ENCODE data around the gene DSTYK. TPM values are rescaled to one million over a fixed set of nuclear protein-coding genes. Genes with fewer than 3 reads are reported as not detected.

Gene DSTYK
- total RNA-seq, 1 experiment from 2014 or later, result 8.4 TPM

GRCh38 chr1:205147191-205147835 lies 64.2 kb downstream of the DSTYK start:
- H3K9me3 ChIP-seq (ENCODE audit: low read length), result no peaks in the 10 kb centered on the region
- intact Hi-C loops (cut with micrococcal nuclease), result loop anchor here (10.0 kb wide), 1 partner anchor 153 kb away; no protein-coding TSS in a partner anchor
- no peak overlapping the region for H3K9ac ChIP-seq (ENCODE audit: low read length)
- no TSS peak for BruUV-seq (replicated peaks)
- TF ChIP-seq EZH2phosphoT487 (IDR thresholded peaks at IDR 0.05; ENCODE audit: borderline replicate concordance, low read length) (no peak), CTCF (conservative IDR thresholded peaks at IDR 0.05; ENCODE audit: low read depth, low read length) (no peak), EZH2 (IDR thresholded peaks at IDR 0.05; ENCODE audit: low read length, unreplicated experiment) (no peak)
- peaks cover 28% of the 10 kb centered on the region for H3K4me1 ChIP-seq (ENCODE audit: insufficient read depth, low read length)
- CTCF ChIA-PET, result interaction anchor here (0.7 kb wide), 1 partner anchor 28 kb away, joined by 6 read pairs; no protein-coding TSS in a partner anchor
- H3K9me2 ChIP-seq (replicated peaks; ENCODE audit: low read length), result no peaks in the 10 kb centered on the region
- H3K36me3 ChIP-seq (ENCODE audit: low read depth, low read length), result peaks cover 12% of the 10 kb centered on the region
- H2AFZ ChIP-seq (ENCODE audit: low read length), result no peak overlapping the region
- H3K4me3 ChIP-seq (ENCODE audit: low read length), result no peak overlapping the region
- no peak overlapping the region for H3K27ac ChIP-seq (ENCODE audit: low read length)
- H3F3A ChIP-seq (ENCODE audit: low read length, unreplicated experiment), result no peaks in the 10 kb centered on the region
- H3K79me2 ChIP-seq (ENCODE audit: low read length), result no peaks in the 10 kb centered on the region
- no peaks in the 10 kb centered on the region for H3K27me3 ChIP-seq (ENCODE audit: low read length)
- H4K20me1 ChIP-seq (ENCODE audit: low read length), result no peaks in the 10 kb centered on the region
- ATAC-seq (no peak), DNase-seq (peak; percentile 21)
- H3K4me2 ChIP-seq (ENCODE audit: low read length), result no peak overlapping the region
- POLR2A ChIA-PET (ENCODE audit: unreplicated experiment), result no interaction called here

GRCh38 chr1:205144751-205145150 lies 66.8 kb downstream of the DSTYK start:
- H3K36me3 ChIP-seq (ENCODE audit: low read depth, low read length), result peaks cover 12% of the 10 kb centered on the region
- ATAC-seq (no peak), DNase-seq (peak; percentile 19)
- H3K4me2 ChIP-seq (ENCODE audit: low read length), result no peak overlapping the region
- H4K20me1 ChIP-seq (ENCODE audit: low read length), result no peaks in the 10 kb centered on the region
- H3K27me3 ChIP-seq (ENCODE audit: low read length), result no peaks in the 10 kb centered on the region
- intact Hi-C loops (cut with micrococcal nuclease), result loop anchor here (5.0 to 10.0 kb wide), 2 partner anchors 113 to 150 kb away; no protein-coding TSS in a partner anchor
- peaks cover 10% of the 10 kb centered on the region for H3K4me1 ChIP-seq (ENCODE audit: insufficient read depth, low read length)
- H2AFZ ChIP-seq (ENCODE audit: low read length), result no peak overlapping the region
- POLR2A ChIA-PET (ENCODE audit: unreplicated experiment), result no interaction called here
- H3K9me2 ChIP-seq (replicated peaks; ENCODE audit: low read length), result no peaks in the 10 kb centered on the region
- H3K9me3 ChIP-seq (ENCODE audit: low read length), result no peaks in the 10 kb centered on the region
- no peak overlapping the region for H3K27ac ChIP-seq (ENCODE audit: low read length)
- no peaks in the 10 kb centered on the region for H3F3A ChIP-seq (ENCODE audit: low read length, unreplicated experiment)
- TF ChIP-seq EZH2 (IDR thresholded peaks at IDR 0.05; ENCODE audit: low read length, unreplicated experiment) (no peak), CTCF (conservative IDR thresholded peaks at IDR 0.05; ENCODE audit: low read depth, low read length) (no peak), EZH2phosphoT487 (IDR thresholded peaks at IDR 0.05; ENCODE audit: borderline replicate concordance, low read length) (no peak)
- no peaks in the 10 kb centered on the region for H3K79me2 ChIP-seq (ENCODE audit: low read length)
- CTCF ChIA-PET, result no interaction called here
- no peak overlapping the region for H3K4me3 ChIP-seq (ENCODE audit: low read length)
- no TSS peak for BruUV-seq (replicated peaks)
- no peak overlapping the region for H3K9ac ChIP-seq (ENCODE audit: low read length)

- Histone ChIP-seq H3K27me3 (ENCODE audit: low read length) (no peaks in the 10 kb centered on the region), H2AFZ (ENCODE audit: low read length) (no peak overlapping the region), H3K9ac (ENCODE audit: low read length) (no peak overlapping the region), H3F3A (ENCODE audit: low read length, unreplicated experiment) (no peaks in the 10 kb centered on the region), H3K36me3 (ENCODE audit: low read depth, low read length) (peaks cover 9% of the 10 kb centered on the region), H3K79me2 (ENCODE audit: low read length) (no peaks in the 10 kb centered on the region), H4K20me1 (ENCODE audit: low read length) (no peaks in the 10 kb centered on the region), H3K9me3 (ENCODE audit: low read length) (no peaks in the 10 kb centered on the region), H3K4me3 (ENCODE audit: low read length) (no peak overlapping the region), H3K4me1 (ENCODE audit: insufficient read depth, low read length) (peaks cover 10% of the 10 kb centered on the region), H3K4me2 (ENCODE audit: low read length) (no peak overlapping the region), H3K27ac (ENCODE audit: low read length) (no peak overlapping the region), H3K9me2 (replicated peaks; ENCODE audit: low read length) (no peaks in the 10 kb centered on the region)
- DNase-seq, result no peak
- ATAC-seq, result no peak
- ChIA-PET POLR2A (ENCODE audit: unreplicated experiment) (no interaction called here), CTCF (no interaction called here)
- TF ChIP-seq EZH2phosphoT487 (IDR thresholded peaks at IDR 0.05; ENCODE audit: borderline replicate concordance, low read length), result no peak
- TF ChIP-seq CTCF (conservative IDR thresholded peaks at IDR 0.05; ENCODE audit: low read depth, low read length), result no peak
- TF ChIP-seq EZH2 (IDR thresholded peaks at IDR 0.05; ENCODE audit: low read length, unreplicated experiment), result no peak
- BruUV-seq (replicated peaks), result TSS peak; percentile 14
- intact Hi-C loops (cut with micrococcal nuclease), result loop anchor here (5.0 to 10.0 kb wide), 2 partner anchors 113 to 149 kb away; no protein-coding TSS in a partner anchor
These were observed 67.3 kb downstream of the DSTYK start for GRCh38 chr1:205144046-205144720.

All from PC-3 (cell line).